NOMO-1 treated with dmso at 0.1 percent for 144 hours (cell line): ENCODE results near the gene SLC22A3.
"Not testable (repeated sequence)": the region's sequence is repeated elsewhere in the genome, so short reads cannot be mapped to it uniquely, and the experiment has no call there.

Source experiments
- DNase-seq: peaks from one replicate; lab custom pipeline; 2025; ENCODE audit not compliant: unreplicated experiment; lab: John Stamatoyannopoulos, UW

SLC22A3 gene

GRCh38 chr6:160348223-160349019 lies at the start of gene SLC22A3:
Gene SLC22A3, plus strand, starts transcription at chr6:160348378. Its CDS starts 42 bp downstream, at chr6:160348420.
- DNase-seq: no peak

- no peak for DNase-seq
Observed at GRCh38 chr6:160299559-160299958, 48.6 kb upstream of the SLC22A3 start.

GRCh38 chr6:160300076-160300695 lies 48.0 kb upstream of the SLC22A3 start:
- no peak for DNase-seq

- no peak for DNase-seq
Observed at GRCh38 chr6:160301339-160301738, 46.8 kb upstream of the SLC22A3 start.

- not testable (repeated sequence) for DNase-seq
Observed at GRCh38 chr6:160302431-160303082, 45.6 kb upstream of the SLC22A3 start.

- no peak for DNase-seq
Observed at GRCh38 chr6:160303806-160304205, 44.4 kb upstream of the SLC22A3 start.

GRCh38 chr6:160305926-160306713 lies 42.1 kb upstream of the SLC22A3 start:
- DNase-seq: no peak

GRCh38 chr6:160309718-160310117 lies 38.5 kb upstream of the SLC22A3 start:
- no peak for DNase-seq

- no peak for DNase-seq
Observed at GRCh38 chr6:160312900-160313299, 35.3 kb upstream of the SLC22A3 start.

- DNase-seq: no peak
Observed at GRCh38 chr6:160315310-160315709, 32.9 kb upstream of the SLC22A3 start.

GRCh38 chr6:160316261-160316660 lies 31.9 kb upstream of the SLC22A3 start:
- no peak for DNase-seq

GRCh38 chr6:160319246-160319645 lies 28.9 kb upstream of the SLC22A3 start:
- no peak for DNase-seq

GRCh38 chr6:160321729-160322505 lies 26.3 kb upstream of the SLC22A3 start:
- DNase-seq: no peak

- DNase-seq: no peak
Observed at GRCh38 chr6:160327981-160328380, 20.2 kb upstream of the SLC22A3 start.

GRCh38 chr6:160328447-160328846 lies 19.7 kb upstream of the SLC22A3 start:
- DNase-seq: no peak

GRCh38 chr6:160329188-160329587 lies 19.0 kb upstream of the SLC22A3 start:
- no peak for DNase-seq

GRCh38 chr6:160330619-160331018 lies 17.6 kb upstream of the SLC22A3 start:
- no peak for DNase-seq

GRCh38 chr6:160331204-160331603 lies 17.0 kb upstream of the SLC22A3 start:
- DNase-seq: no peak

GRCh38 chr6:160331753-160332152 lies 16.4 kb upstream of the SLC22A3 start:
- no peak for DNase-seq

GRCh38 chr6:160333101-160333500 lies 15.1 kb upstream of the SLC22A3 start:
- DNase-seq: no peak
